Astrocyte of the spinal cord (primary cell): ENCODE data around the gene NNMT.

Experiments used
- DNase-seq: peaks from one replicate; pipeline ENCODE4 v3.0.0; 2011; ENCODE audit warnings: low read depth, low spot score
- H3K4me3 ChIP-seq: 2 replicates; pipeline ENCODE4 v1.5.1; 2011; ENCODE audit warnings: low read depth, mild to moderate bottlenecking, low read length, moderate library complexity
- in situ Hi-C: cut with HindIII; loops from 2 replicates; pipeline ENCODE4 v1.10.0; 2017; ENCODE audit warnings: low sequenced_read_pairs
- TF ChIP-seq, protein P1 (sequence below): IDR thresholded peaks from 2 replicates; pipeline ENCODE4 v1.5.1; 2012; ENCODE audit warnings: low read depth, mild to moderate bottlenecking, low read length, inconsistent platforms

NNMT gene

GRCh38 chr11:114358716-114359115 lies 62.5 kb downstream of the NNMT start:
- no peak overlapping the region for H3K4me3 ChIP-seq
- no peak for DNase-seq
- in situ Hi-C loops = no loop called here
- TF ChIP-seq, protein P1, sequence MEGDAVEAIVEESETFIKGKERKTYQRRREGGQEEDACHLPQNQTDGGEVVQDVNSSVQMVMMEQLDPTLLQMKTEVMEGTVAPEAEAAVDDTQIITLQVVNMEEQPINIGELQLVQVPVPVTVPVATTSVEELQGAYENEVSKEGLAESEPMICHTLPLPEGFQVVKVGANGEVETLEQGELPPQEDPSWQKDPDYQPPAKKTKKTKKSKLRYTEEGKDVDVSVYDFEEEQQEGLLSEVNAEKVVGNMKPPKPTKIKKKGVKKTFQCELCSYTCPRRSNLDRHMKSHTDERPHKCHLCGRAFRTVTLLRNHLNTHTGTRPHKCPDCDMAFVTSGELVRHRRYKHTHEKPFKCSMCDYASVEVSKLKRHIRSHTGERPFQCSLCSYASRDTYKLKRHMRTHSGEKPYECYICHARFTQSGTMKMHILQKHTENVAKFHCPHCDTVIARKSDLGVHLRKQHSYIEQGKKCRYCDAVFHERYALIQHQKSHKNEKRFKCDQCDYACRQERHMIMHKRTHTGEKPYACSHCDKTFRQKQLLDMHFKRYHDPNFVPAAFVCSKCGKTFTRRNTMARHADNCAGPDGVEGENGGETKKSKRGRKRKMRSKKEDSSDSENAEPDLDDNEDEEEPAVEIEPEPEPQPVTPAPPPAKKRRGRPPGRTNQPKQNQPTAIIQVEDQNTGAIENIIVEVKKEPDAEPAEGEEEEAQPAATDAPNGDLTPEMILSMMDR = no peak

GRCh38 chr11:114359342-114359741 lies 63.1 kb downstream of the NNMT start:
- in situ Hi-C loops = no loop called here
- DNase-seq = no peak
- TF ChIP-seq, protein P1 = no peak
- H3K4me3 ChIP-seq = no peak overlapping the region

- H3K4me3 ChIP-seq = no peak overlapping the region
- TF ChIP-seq, protein P1 = no peak
- in situ Hi-C loops = no loop called here
- DNase-seq = no peak
These were observed 66.1 kb downstream of the NNMT start for GRCh38 chr11:114362326-114362725.

GRCh38 chr11:114362958-114363357 lies 66.8 kb downstream of the NNMT start:
- TF ChIP-seq, protein P1 = no peak
- in situ Hi-C loops = no loop called here
- no peak for DNase-seq
- no peak overlapping the region for H3K4me3 ChIP-seq
